NT2/D1 (cell line): ENCODE results near the gene RUSC2.
"Not testable (repeated sequence)": the region's sequence is repeated elsewhere in the genome, so short reads cannot be mapped to it uniquely, and the experiment has no call there.

Source experiments
- DNase-seq: peaks from one replicate; pipeline ENCODE4 v3.0.0-alpha.2; 2011; ENCODE audit warnings: low read depth, low spot score
- H3K27me3 ChIP-seq: 2 replicates; pipeline ENCODE4 v1.6.0; 2011; ENCODE audit warnings: mild to moderate bottlenecking; ENCODE audit not compliant: insufficient read length, insufficient read depth
- H3K36me3 ChIP-seq: 2 replicates; pipeline ENCODE4 v1.6.1; 2011; ENCODE audit warnings: mild to moderate bottlenecking, low read length, mixed read lengths; ENCODE audit not compliant: insufficient read depth, insufficient read length
- H3K4me1 ChIP-seq: 2 replicates; pipeline ENCODE4 v1.5.1; 2011; ENCODE audit not compliant: insufficient read depth, insufficient read length
- H3K4me3 ChIP-seq: 2 replicates; pipeline ENCODE4 v1.5.1; 2011; ENCODE audit warnings: low read depth; ENCODE audit not compliant: insufficient read length
- H3K9ac ChIP-seq: 2 replicates; pipeline ENCODE4 v1.6.0; 2011; ENCODE audit warnings: low read depth; ENCODE audit not compliant: insufficient read length
- H3K9me3 ChIP-seq: 2 replicates; pipeline ENCODE4 v1.5.1; 2011; ENCODE audit warnings: mild to moderate bottlenecking, low read length; ENCODE audit not compliant: insufficient read depth
- SUZ12 ChIP-seq: IDR thresholded peaks from 2 replicates; pipeline ENCODE4 v1.6.1; 2011; ENCODE audit not compliant: insufficient read length, insufficient read depth; ENCODE audit errors: extremely low read depth
- YY1 ChIP-seq: IDR thresholded peaks from 2 replicates; pipeline ENCODE4 v1.6.1; 2011; ENCODE audit not compliant: insufficient read length, insufficient read depth
- ZNF274 ChIP-seq: IDR thresholded peaks from 2 replicates; pipeline ENCODE4 v1.6.1; 2011; ENCODE audit warnings: mild to moderate bottlenecking, low read depth, low read length

RUSC2 gene

DNA sequence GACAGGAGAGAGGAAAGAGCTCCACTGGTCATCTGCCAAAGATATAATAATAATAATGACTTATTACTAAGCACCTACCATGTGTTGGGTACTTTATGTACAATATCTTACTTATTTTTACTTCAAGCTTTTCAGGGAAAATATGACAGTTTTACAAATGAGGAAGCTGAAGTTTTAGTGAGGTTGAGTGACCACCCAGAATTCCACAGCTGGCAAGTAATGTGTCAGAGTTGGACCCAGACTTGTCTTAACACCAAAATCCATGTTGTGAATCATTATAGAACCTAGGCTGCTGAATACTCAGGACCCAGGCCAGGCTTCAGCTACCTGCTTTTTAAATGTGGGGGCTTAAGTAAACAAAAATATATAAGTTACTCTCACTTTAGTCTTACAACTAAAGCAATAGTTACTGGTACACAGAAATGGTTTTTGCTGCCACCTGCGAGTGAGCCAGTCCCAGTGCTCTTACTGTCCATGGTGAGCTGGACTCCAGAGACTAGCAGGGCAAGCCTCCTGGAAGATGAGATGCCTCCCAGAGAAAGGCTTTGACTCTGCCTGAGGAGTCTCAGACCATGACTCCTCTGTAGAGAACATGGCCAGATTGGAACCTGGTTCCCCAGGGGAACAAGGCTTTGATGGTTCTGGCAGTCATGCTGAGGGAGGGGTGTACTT is 29.9 kb downstream of the RUSC2 start:
- Histone ChIP-seq H3K9ac (no peak overlapping the region), H3K36me3 (no peaks in the 10 kb centered on the region), H3K4me3 (no peak overlapping the region), H3K27me3 (no peaks in the 10 kb centered on the region), H3K4me1 (peaks cover 15% of the 10 kb centered on the region), H3K9me3 (no peaks in the 10 kb centered on the region)
- no peak for DNase-seq
- TF ChIP-seq SUZ12: no peak
- no peak for TF ChIP-seq YY1
- TF ChIP-seq ZNF274: no peak

DNA sequence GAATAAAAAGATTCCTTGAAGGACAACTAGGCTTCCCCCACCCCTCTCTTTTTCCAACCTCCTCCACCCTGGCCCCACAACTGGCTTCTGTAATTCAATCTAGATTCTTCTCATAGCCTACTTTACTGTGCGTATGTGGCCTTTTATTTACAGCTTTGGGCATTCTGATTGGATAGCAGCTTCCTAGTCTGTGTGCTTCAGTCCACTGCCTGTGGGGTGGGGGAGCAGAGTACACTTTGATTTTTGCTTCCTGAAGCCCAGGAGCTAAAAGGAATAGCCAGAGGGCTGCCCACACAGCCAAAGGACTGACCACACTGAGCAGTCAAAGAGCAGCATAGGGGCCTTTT is 30.4 kb downstream of the RUSC2 start:
- TF ChIP-seq SUZ12: no peak
- TF ChIP-seq YY1: no peak
- TF ChIP-seq ZNF274: no peak
- Histone ChIP-seq H3K9me3 (no peaks in the 10 kb centered on the region), H3K36me3 (no peaks in the 10 kb centered on the region), H3K27me3 (no peaks in the 10 kb centered on the region), H3K4me3 (no peak overlapping the region), H3K4me1 (peaks cover 15% of the 10 kb centered on the region), H3K9ac (no peak overlapping the region)
- no peak for DNase-seq

DNA sequence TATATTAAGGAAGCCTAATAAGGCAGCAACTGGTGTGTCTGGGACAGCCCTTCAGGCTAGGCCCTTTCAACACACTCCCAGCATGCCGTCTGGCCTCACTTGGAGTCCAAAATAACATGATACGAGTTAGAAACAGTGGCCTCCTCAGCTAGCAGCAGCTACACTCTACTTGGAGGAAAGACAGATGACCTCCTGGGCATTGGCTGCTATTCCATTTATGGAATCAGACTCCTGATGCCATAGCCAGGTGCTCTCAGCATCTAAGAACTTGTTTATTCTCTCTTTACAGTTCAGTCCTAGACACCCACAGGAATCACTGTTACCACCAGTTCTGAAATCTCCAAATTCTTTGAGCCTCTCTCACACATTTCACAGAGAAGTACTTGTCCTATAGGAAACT is 31.8 kb downstream of the RUSC2 start:
- TF ChIP-seq SUZ12 (no peak), ZNF274 (no peak), YY1 (no peak)
- Histone ChIP-seq H3K27me3 (no peaks in the 10 kb centered on the region), H3K36me3 (no peaks in the 10 kb centered on the region), H3K9ac (no peak overlapping the region), H3K4me1 (peaks cover 15% of the 10 kb centered on the region), H3K9me3 (no peaks in the 10 kb centered on the region), H3K4me3 (no peak overlapping the region)
- DNase-seq: no peak

DNA sequence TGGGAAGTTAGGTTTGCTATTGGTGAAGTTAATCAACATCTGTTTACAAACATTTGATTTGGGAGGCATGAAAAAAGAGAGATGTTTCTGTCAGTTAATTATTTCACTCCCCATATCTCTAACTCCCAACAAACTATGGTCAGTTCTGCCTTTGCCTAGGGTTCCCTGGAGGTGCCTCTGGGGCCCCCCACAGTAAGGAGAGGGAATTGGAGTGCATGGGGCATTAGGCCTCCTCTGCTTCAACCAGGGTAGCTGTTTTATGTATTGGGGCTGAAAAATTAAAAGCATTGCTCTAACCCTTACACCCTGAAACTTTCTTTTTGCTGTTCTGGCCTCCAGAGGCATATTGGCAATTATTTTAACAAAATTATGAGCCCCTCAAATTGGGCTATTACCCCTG is 32.3 kb downstream of the RUSC2 start:
- no peaks in the 10 kb centered on the region for H3K27me3 ChIP-seq
- H3K9me3 ChIP-seq: no peaks in the 10 kb centered on the region
- no peak overlapping the region for H3K4me3 ChIP-seq
- TF ChIP-seq YY1 (no peak), ZNF274 (no peak), SUZ12 (no peak)
- H3K36me3 ChIP-seq: no peaks in the 10 kb centered on the region
- H3K9ac ChIP-seq: no peak overlapping the region
- no peak for DNase-seq
- H3K4me1 ChIP-seq: peaks cover 14% of the 10 kb centered on the region

DNA sequence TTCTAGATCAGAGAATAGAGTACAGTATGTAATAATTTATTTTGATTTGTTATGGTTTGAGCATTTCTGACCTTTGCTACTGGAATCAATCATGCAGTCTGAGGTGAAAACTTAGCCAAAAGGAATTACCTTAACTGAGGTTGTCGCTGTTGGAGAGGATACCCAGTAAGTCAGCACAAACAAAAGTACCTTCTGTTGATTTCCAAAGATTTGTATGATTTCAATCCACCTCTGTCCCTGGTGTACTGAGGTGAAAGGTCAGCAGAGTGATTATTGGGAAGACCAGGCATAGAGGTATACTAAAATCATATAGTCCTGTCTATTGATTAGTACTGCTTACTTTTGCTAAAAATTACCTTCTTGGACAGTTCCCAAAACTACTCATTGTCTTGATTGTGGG is 32.8 kb downstream of the RUSC2 start:
- DNase-seq: no peak
- Histone ChIP-seq H3K4me1 (peaks cover 9% of the 10 kb centered on the region), H3K4me3 (no peak overlapping the region), H3K27me3 (no peaks in the 10 kb centered on the region), H3K9ac (no peak overlapping the region), H3K9me3 (no peaks in the 10 kb centered on the region), H3K36me3 (no peaks in the 10 kb centered on the region)
- TF ChIP-seq SUZ12 (no peak), ZNF274 (no peak), YY1 (no peak)

DNA sequence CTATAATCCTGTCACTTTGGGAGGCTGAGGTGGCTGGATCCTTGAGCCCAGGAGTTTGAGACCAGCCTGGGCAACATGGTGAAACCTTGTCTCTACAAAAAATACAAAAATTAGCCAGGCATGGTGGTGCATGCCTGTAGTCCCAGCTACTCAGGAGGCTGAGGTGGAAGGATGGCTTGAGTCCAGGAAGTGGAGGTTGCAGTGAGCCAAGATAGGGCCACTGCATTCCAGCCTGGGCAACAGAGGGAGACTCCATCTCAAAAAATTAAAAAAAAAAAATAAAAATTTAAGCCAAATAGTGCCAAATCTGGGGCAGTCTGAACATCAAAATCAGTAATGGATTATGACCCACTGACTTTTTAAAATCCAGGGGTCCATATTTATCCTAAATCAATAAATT is 33.6 kb downstream of the RUSC2 start:
- H3K9me3 ChIP-seq, H3K9ac ChIP-seq, H3K4me1 ChIP-seq, H3K27me3 ChIP-seq, H3K4me3 ChIP-seq, DNase-seq, H3K36me3 ChIP-seq: not testable (repeated sequence)

DNA sequence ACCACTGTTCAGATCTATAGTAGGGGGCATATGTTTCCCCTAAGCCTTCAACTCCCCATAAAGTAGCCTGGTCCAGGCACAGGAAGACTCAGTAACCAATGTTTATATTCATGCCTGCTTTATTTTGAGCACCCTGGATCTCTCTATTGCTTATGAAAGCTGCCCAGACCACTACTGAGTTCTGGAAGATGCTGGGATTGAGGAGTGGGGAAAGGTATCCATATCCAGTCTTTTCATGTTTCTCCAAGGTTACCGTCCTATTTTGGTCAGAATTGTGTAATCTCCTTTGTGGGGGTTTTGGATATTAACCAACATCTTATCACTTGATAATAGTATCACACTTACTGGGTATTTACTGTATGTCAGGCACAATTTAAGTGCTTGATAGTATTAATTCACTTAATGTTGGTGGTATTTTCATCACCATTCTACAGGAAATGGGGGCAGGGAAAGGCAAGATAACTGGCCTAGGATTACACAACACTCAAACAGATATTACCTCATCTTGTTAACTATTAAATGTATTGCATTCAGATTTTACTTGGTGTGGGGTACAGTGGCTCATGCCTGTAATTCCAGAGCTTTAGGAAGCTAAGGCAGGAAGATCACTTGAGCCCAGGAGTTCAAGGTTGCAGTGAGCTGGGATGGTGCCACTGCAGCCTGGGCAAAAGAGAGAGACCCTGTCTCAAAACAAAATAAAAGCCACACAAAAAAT is 36.3 kb downstream of the RUSC2 start:
- H3K9me3 ChIP-seq: no peaks in the 10 kb centered on the region
- H3K4me3 ChIP-seq: no peak overlapping the region
- H3K36me3 ChIP-seq: no peaks in the 10 kb centered on the region
- no peak overlapping the region for H3K9ac ChIP-seq
- TF ChIP-seq ZNF274: no peak
- no peak for TF ChIP-seq YY1
- TF ChIP-seq SUZ12: no peak
- no peaks in the 10 kb centered on the region for H3K4me1 ChIP-seq
- no peaks in the 10 kb centered on the region for H3K27me3 ChIP-seq
- no peak for DNase-seq
